Measurements from ENCODE around the gene MRPS34. TPM values are rescaled to one million over a fixed set of nuclear protein-coding genes. Genes with fewer than 3 reads are reported as not detected.

The MRPS34 gene
- total RNA-seq, 1 donor from 2014 or later, result 71.3 TPM

DNA sequence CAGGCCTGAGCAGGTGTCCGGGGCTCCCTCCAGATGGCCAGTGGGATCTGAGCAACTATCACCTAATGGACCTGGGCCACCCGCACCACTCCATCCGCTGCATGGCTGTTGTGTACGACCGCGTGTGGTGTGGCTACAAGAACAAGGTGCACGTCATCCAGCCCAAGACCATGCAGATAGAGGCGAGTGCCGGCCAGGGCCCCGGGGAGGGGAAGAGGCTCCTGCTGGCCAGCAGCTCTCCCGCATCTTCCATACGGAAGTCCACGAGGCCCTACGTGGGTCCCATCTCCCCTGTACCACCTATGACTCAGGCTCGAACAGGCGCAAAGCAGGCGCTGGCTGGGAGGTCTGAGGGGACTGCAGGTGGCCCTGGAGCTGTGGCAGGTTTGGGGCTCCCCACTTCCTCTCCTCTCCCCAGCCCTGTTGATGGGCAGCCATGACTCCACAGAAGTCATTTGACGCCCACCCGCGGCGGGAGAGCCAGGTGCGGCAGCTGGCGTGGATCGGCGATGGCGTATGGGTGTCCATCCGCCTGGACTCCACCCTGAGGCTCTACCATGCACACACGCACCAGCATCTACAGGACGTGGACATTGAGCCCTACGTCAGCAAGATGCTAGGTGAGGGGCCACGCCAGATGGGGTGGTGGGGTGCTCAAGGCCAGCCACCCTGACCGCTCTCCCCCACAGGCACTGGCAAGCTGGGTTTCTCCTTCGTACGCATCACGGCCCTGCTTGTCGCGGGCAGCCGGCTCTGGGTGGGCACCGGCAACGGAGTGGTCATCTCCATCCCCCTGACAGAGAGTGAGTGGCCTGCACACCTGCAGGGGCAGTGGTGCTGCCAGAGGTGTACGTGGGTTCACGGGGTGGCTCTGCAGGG is 5.6 kb downstream of the MRPS34 start:
- no peak for DNase-seq (ENCODE audit: low read depth)
- no peak for FAIRE-seq

DNA sequence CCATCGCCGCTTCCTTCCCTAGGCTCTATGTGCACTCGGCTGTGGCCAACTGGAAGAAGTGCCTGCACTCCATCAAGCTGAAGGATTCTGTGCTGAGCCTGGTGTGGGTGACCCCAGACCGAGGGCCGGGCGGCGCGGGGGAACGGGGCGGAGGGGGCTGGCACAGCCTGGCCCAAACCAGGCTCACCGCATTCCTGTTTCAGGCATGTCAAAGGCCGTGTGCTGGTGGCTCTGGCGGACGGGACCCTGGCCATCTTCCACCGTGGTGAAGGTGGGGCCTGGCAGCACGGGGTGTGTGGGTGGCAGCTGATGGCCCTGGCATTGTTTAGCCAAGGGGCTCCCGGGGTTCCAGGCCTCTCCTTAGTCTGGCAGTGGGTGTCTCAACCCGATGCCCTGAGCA is 6.2 kb downstream of the MRPS34 start:
- Histone ChIP-seq H3K27me3 (ENCODE audit: control insufficient read depth, insufficient read depth, low read length) (no peaks in the 10 kb centered on the region), H3K36me3 (ENCODE audit: control insufficient read depth, insufficient read depth, low read length) (peaks cover 44% of the 10 kb centered on the region), H3K4me3 (ENCODE audit: low read depth, low read length) (no peak overlapping the region)
- FAIRE-seq (no peak), DNase-seq (ENCODE audit: low read depth) (no peak)
- TF ChIP-seq CTCF (IDR thresholded peaks at IDR 0.05; ENCODE audit: insufficient read depth, low read length, severe bottlenecking), result no peak

More for the DNA sequence above, 5.6 kb downstream of the MRPS34 start:
- Histone ChIP-seq H3K36me3 (ENCODE audit: control insufficient read depth, insufficient read depth, low read length) (peaks cover 44% of the 10 kb centered on the region), H3K4me3 (ENCODE audit: low read depth, low read length) (no peak overlapping the region), H3K27me3 (ENCODE audit: control insufficient read depth, insufficient read depth, low read length) (no peaks in the 10 kb centered on the region)
- no peak for TF ChIP-seq CTCF (IDR thresholded peaks at IDR 0.05; ENCODE audit: insufficient read depth, low read length, severe bottlenecking)

DNA sequence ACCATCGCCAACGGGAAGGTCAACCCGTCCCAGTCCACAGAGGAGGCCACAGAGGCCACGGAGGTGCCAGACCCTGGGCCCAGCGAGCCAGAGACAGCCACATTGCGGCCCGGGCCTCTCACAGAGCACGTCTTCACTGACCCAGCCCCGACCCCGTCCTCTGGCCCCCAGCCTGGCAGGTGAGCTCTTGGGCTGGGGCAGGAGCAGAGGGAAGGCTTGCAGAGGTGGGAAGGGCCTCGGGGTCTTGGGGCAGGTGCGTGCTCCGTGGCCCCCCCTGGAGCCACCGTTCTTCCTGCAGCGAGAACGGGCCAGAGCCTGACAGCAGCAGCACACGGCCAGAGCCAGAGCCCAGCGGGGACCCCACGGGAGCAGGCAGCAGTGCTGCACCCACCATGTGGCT is 6.7 kb downstream of the MRPS34 start:
- no peak overlapping the region for H3K4me3 ChIP-seq (ENCODE audit: low read depth, low read length)
- FAIRE-seq (no peak), DNase-seq (ENCODE audit: low read depth) (no peak)
- no peaks in the 10 kb centered on the region for H3K27me3 ChIP-seq (ENCODE audit: control insufficient read depth, insufficient read depth, low read length)
- H3K36me3 ChIP-seq (ENCODE audit: control insufficient read depth, insufficient read depth, low read length), result peaks cover 44% of the 10 kb centered on the region
- TF ChIP-seq CTCF (IDR thresholded peaks at IDR 0.05; ENCODE audit: insufficient read depth, low read length, severe bottlenecking), result no peak

- DNase-seq (ENCODE audit: low read depth), result no peak
- peaks cover 44% of the 10 kb centered on the region for H3K36me3 ChIP-seq (ENCODE audit: control insufficient read depth, insufficient read depth, low read length)
- TF ChIP-seq CTCF (IDR thresholded peaks at IDR 0.05; ENCODE audit: insufficient read depth, low read length, severe bottlenecking), result no peak
- no peaks in the 10 kb centered on the region for H3K27me3 ChIP-seq (ENCODE audit: control insufficient read depth, insufficient read depth, low read length)
- no peak overlapping the region for H3K4me3 ChIP-seq (ENCODE audit: low read depth, low read length)
- no peak for FAIRE-seq
Measured at GRCh38 chr16:1765826-1766225, 7.1 kb downstream of the MRPS34 start.

GRCh38 chr16:1764971-1765370 is 8.0 kb downstream of the MRPS34 start:
- peaks cover 47% of the 10 kb centered on the region for H3K36me3 ChIP-seq (ENCODE audit: control insufficient read depth, insufficient read depth, low read length)

More at GRCh38 chr16:1764971-1765370, 8.0 kb downstream of the MRPS34 start:
- H3K4me3 ChIP-seq (ENCODE audit: low read depth, low read length), result no peak overlapping the region
- DNase-seq (ENCODE audit: low read depth) (no peak), FAIRE-seq (no peak)
- no peaks in the 10 kb centered on the region for H3K27me3 ChIP-seq (ENCODE audit: control insufficient read depth, insufficient read depth, low read length)
- no peak for TF ChIP-seq CTCF (IDR thresholded peaks at IDR 0.05; ENCODE audit: insufficient read depth, low read length, severe bottlenecking)
